SH-SY5Y (cell line): ENCODE measurements around the gene TMEM267.

ENCODE experiments used
- GATA2 ChIP-seq: IDR thresholded peaks from 2 replicates; pipeline ENCODE4 v1.6.1; 2011; ENCODE audit warnings: mild to moderate bottlenecking, low read depth, low read length
- GATA3 ChIP-seq: IDR thresholded peaks from 2 replicates; pipeline ENCODE4 v1.6.1; 2011; ENCODE audit warnings: low read depth, mild to moderate bottlenecking, low read length, moderate library complexity

GRCh38 chr5:43425983-43426382 is 57.7 kb downstream of the TMEM267 start:
- TF ChIP-seq GATA3 (no peak), GATA2 (no peak)
